Measurements from ENCODE around the gene SAV1. TPM values are rescaled to one million over a fixed set of nuclear protein-coding genes. Genes with fewer than 3 reads are reported as not detected.
A peak's percentile ranks its signal among the peaks of the same experiment; 100 is the strongest.

The SAV1 gene
- polyA plus RNA-seq, 1 of the 3 experiments (the other 2 are of a cell fraction) = 8.9 TPM

DNA sequence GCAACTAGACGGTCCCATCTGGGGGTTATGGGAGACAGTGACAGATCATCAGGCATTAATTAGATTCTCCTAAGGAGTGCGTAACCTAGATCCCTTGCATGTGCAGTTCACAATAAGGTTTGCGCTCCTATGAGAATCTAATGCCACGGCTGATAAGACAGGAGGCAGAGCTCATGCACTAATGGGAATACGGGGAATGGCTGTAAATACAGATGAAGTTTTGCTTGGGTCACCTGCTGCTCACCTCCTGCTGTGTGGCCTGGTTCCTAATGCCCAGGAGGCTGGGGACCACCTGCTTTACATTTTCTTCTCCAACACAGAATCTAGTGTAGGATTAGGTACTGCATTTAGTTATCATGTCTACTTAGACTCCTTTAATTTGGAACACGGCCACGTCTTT lies 49.7 kb upstream of the SAV1 start (continued):
- TF ChIP-seq, protein P1, sequence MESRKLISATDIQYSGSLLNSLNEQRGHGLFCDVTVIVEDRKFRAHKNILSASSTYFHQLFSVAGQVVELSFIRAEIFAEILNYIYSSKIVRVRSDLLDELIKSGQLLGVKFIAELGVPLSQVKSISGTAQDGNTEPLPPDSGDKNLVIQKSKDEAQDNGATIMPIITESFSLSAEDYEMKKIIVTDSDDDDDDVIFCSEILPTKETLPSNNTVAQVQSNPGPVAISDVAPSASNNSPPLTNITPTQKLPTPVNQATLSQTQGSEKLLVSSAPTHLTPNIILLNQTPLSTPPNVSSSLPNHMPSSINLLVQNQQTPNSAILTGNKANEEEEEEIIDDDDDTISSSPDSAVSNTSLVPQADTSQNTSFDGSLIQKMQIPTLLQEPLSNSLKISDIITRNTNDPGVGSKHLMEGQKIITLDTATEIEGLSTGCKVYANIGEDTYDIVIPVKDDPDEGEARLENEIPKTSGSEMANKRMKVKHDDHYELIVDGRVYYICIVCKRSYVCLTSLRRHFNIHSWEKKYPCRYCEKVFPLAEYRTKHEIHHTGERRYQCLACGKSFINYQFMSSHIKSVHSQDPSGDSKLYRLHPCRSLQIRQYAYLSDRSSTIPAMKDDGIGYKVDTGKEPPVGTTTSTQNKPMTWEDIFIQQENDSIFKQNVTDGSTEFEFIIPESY (IDR thresholded peaks at IDR 0.05; ENCODE audit: borderline replicate concordance, low read depth) = no peak
- TF ChIP-seq, protein P2, sequence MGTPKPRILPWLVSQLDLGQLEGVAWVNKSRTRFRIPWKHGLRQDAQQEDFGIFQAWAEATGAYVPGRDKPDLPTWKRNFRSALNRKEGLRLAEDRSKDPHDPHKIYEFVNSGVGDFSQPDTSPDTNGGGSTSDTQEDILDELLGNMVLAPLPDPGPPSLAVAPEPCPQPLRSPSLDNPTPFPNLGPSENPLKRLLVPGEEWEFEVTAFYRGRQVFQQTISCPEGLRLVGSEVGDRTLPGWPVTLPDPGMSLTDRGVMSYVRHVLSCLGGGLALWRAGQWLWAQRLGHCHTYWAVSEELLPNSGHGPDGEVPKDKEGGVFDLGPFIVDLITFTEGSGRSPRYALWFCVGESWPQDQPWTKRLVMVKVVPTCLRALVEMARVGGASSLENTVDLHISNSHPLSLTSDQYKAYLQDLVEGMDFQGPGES (IDR thresholded peaks at IDR 0.05; ENCODE audit: low read depth, low read length) = no peak

GRCh38 chr14:50714450-50715073 lies 46.5 kb upstream of the SAV1 start:
- TF ChIP-seq EP300 (IDR thresholded peaks at IDR 0.05; ENCODE audit: borderline replicate concordance in 1 of 2, low read depth in 1 of 2, low read length in 1 of 2) (no peak), RXRA (IDR thresholded peaks at IDR 0.05; ENCODE audit: borderline replicate concordance, low read depth) (no peak), CTCF (IDR thresholded peaks at IDR 0.05) (peak; percentile 68), NFIC (IDR thresholded peaks at IDR 0.05; ENCODE audit: borderline replicate concordance) (no peak), RAD21 (IDR thresholded peaks at IDR 0.05; ENCODE audit: low read length) (peak; percentile 52), SMC3 (IDR thresholded peaks at IDR 0.05; ENCODE audit: low read depth, low read length) (peak; percentile 31)
- no peak overlapping the region for H2AFZ ChIP-seq (ENCODE audit: low read depth)
- CTCF ChIA-PET = interaction anchor here (1.2 to 1.8 kb wide), 2 partner anchors 9 to 11 kb away, joined by 4 to 12 read pairs; no protein-coding TSS in a partner anchor
- WGBS (ENCODE audit: low lambda C conversion rate) = 73% methylated on average over 2 of the region's 2 CpGs
- no peaks in the 10 kb centered on the region for H3K9me2 ChIP-seq
- H3K4me2 ChIP-seq = no peak overlapping the region
- H3K27ac ChIP-seq (ENCODE audit: low read depth in 2 of 2, low read length in 1 of 2) = no peak overlapping the region
- H3K9ac ChIP-seq = no peak overlapping the region
- POLR2A ChIA-PET = no interaction called here
- H3K79me2 ChIP-seq (ENCODE audit: insufficient read depth) = no peaks in the 10 kb centered on the region
- peak; percentile 29 for DNase-seq
- H4K20me1 ChIP-seq (ENCODE audit: insufficient read depth) = no peaks in the 10 kb centered on the region
- no peaks in the 10 kb centered on the region for H3K27me3 ChIP-seq (ENCODE audit: insufficient read depth)
- peaks cover 2 to 3% of the 10 kb centered on the region in 2 experiments for H3K36me3 ChIP-seq (replicated peaks in 1 of 2; ENCODE audit: control insufficient read depth in 1 of 2, insufficient read depth in 2 of 2, low read length in 1 of 2)
- peaks cover 0 to 3% of the 10 kb centered on the region in 2 experiments; a peak in 2 of 4 replicates for H3K4me1 ChIP-seq (ENCODE audit: control insufficient read depth in 1 of 2, insufficient read depth in 2 of 2, low read depth in 1 of 2, low read length in 1 of 2)
- H3K4me3 ChIP-seq (ENCODE audit: low read depth in 2 of 2, low read length in 1 of 2) = no peak overlapping the region
- peaks cover 7% of the 10 kb centered on the region for H3F3A ChIP-seq (replicated peaks; ENCODE audit: insufficient read depth)
- no peaks in the 10 kb centered on the region for H3K9me3 ChIP-seq

- no peak overlapping the region for H3K4me2 ChIP-seq
- H3K27ac ChIP-seq (ENCODE audit: low read depth in 2 of 2, low read length in 1 of 2) = no peak overlapping the region
- no peak overlapping the region for H3K9ac ChIP-seq
- no peaks in the 10 kb centered on the region for H3K79me2 ChIP-seq (ENCODE audit: insufficient read depth)
- 71% methylated on average over 3 of the region's 3 CpGs for WGBS (ENCODE audit: low lambda C conversion rate)
- no peaks in the 10 kb centered on the region for H4K20me1 ChIP-seq (ENCODE audit: insufficient read depth)
- H3K27me3 ChIP-seq (ENCODE audit: insufficient read depth) = no peaks in the 10 kb centered on the region
- DNase-seq = no peak
- H2AFZ ChIP-seq (ENCODE audit: low read depth) = no peak overlapping the region
- H3F3A ChIP-seq (replicated peaks; ENCODE audit: insufficient read depth) = peaks cover 7% of the 10 kb centered on the region
- no peaks in the 10 kb centered on the region for H3K9me3 ChIP-seq
- H3K4me3 ChIP-seq (ENCODE audit: low read depth in 2 of 2, low read length in 1 of 2) = no peak overlapping the region
- no peaks in the 10 kb centered on the region for H3K9me2 ChIP-seq
- H3K4me1 ChIP-seq (ENCODE audit: control insufficient read depth in 1 of 2, insufficient read depth in 2 of 2, low read depth in 1 of 2, low read length in 1 of 2) = no peaks in the 10 kb centered on the region
- no peaks in the 10 kb centered on the region for H3K36me3 ChIP-seq (replicated peaks in 1 of 2; ENCODE audit: control insufficient read depth in 1 of 2, insufficient read depth in 2 of 2, low read length in 1 of 2)
- CTCF ChIA-PET = interaction anchor here (0.7 to 1.2 kb wide), 3 partner anchors 64 to 168 kb away, joined by 3 to 5 read pairs (median 3); no protein-coding TSS in a partner anchor
- POLR2A ChIA-PET = no interaction called here
- TF ChIP-seq RAD21 (IDR thresholded peaks at IDR 0.05; ENCODE audit: low read length) = no peak
- TF ChIP-seq RFX5 (IDR thresholded peaks at IDR 0.05; ENCODE audit: low read length) = no peak
- TF ChIP-seq TCF12 (IDR thresholded peaks at IDR 0.05) = no peak
- no peak for TF ChIP-seq RCOR1 (IDR thresholded peaks at IDR 0.05; ENCODE audit: low read length)
- TF ChIP-seq, protein P2 (IDR thresholded peaks at IDR 0.05; ENCODE audit: low read depth, low read length) = no peak
- TF ChIP-seq FOXJ3 (CRISPR knock-in tag; IDR thresholded peaks at IDR 0.05) = no peak
- TF ChIP-seq GATA2 (CRISPR knock-in tag; IDR thresholded peaks at IDR 0.05) = no peak
- no peak for TF ChIP-seq USF1 (IDR thresholded peaks at IDR 0.05; ENCODE audit: borderline replicate concordance, low read depth)
- TF ChIP-seq SMC3 (IDR thresholded peaks at IDR 0.05; ENCODE audit: low read depth, low read length) = no peak
- no peak for TF ChIP-seq MAX (IDR thresholded peaks at IDR 0.05; ENCODE audit: low read depth)
- no peak for TF ChIP-seq ELF1 (IDR thresholded peaks at IDR 0.05)
- TF ChIP-seq PBX3 (IDR thresholded peaks at IDR 0.05) = no peak
These were observed 42.9 kb upstream of the SAV1 start for GRCh38 chr14:50711043-50711442.

Measured in SK-N-SH (cell line).